Left lung (tissue), 10 donors: Measurements from ENCODE around the gene PCDHGA1. TPM values are rescaled to one million over a fixed set of nuclear protein-coding genes. Genes with fewer than 3 reads are reported as not detected.

Experiments
- ATAC-seq: fragments of 200-7000 bp; cut with Tn5 transposase; one replicate; pipeline ENCODE4 v1.9.1; 2020; ENCODE audit warnings: moderate library complexity
- DNase-seq, 4 donors: peaks; one replicate each; pipeline ENCODE4 v3.0.0-alpha.2; 2013 to 2020
- H3K27ac ChIP-seq, 2 donors: fragments of 200-600 bp; sonication (generic) in 1 of 2; one replicate each; pipeline versions ENCODE4 v1.5.0 to v1.8.0; 2020 to 2021
- H3K27me3 ChIP-seq, 2 donors: fragments of 200-600 bp; sonication (generic) in 1 of 2; one replicate each; pipeline versions ENCODE4 v1.5.0 to v1.8.0; 2020 to 2021
- H3K36me3 ChIP-seq, 2 donors: fragments of 200-600 bp; sonication (generic) in 1 of 2; one replicate each; pipeline versions ENCODE4 v1.5.0 to v1.8.0; 2020 to 2021
- H3K4me1 ChIP-seq, 2 donors: fragments of 200-600 bp; one replicate each; pipeline ENCODE4 v1.8.0; 2021
- H3K4me3 ChIP-seq, 2 donors: fragments of 200-600 bp; sonication (generic) in 1 of 2; one replicate each; pipeline versions ENCODE4 v1.5.0 to v1.8.0; 2020 to 2021; ENCODE audit warnings: mild to moderate bottlenecking in 1 of 2
- H3K9me3 ChIP-seq, 2 donors: fragments of 200-600 bp; sonication (generic) in 1 of 2; one replicate each; pipeline versions ENCODE4 v1.5.0 to v1.8.0; 2020 to 2021
- intact Hi-C, 2 donors: fragments of 100-400 bp; cut with DNase I; formaldehyde crosslinking; loops; one replicate each; pipeline versions ENCODE4 v1.11.2 to v1.14.2; 2022
- polyA plus RNA-seq, 6 donors: library from polyadenylated mRNA; unstranded; fragments of 120-200 nt; gene quantifications; one replicate each; pipeline ENCODE4 v1.2.1, GENCODE V29; 2013; ENCODE audit not compliant: insufficient read length in 6 of 6
- total RNA-seq, 2 donors: library from RNA; stranded (reverse); fragmentation: NEBNext Ultra II Directional; extraction: Animal tissue kit (Norgen Biotek cat#: 25700); gene quantifications; one replicate each; pipeline ENCODE4 v1.2.1, GENCODE V29; 2021
- TF ChIP-seq, protein P1 (sequence below), 2 donors: fragments of 200-600 bp; sonication (generic) in 1 of 2; IDR thresholded peaks; one replicate each; pipeline versions ENCODE4 v1.5.0 to v1.8.0; 2021; ENCODE audit warnings: antibody characterized with exemption in 2 of 2
- donor health status: DM: no; HTN: yes; CAD: no.
- donor health status: DM: no; HTN: no; CAD: no.

The PCDHGA1 gene
- total and polyA plus RNA-seq, 8 donors, result 0.38 to 1.1 (median 0.75) TPM

DNA sequence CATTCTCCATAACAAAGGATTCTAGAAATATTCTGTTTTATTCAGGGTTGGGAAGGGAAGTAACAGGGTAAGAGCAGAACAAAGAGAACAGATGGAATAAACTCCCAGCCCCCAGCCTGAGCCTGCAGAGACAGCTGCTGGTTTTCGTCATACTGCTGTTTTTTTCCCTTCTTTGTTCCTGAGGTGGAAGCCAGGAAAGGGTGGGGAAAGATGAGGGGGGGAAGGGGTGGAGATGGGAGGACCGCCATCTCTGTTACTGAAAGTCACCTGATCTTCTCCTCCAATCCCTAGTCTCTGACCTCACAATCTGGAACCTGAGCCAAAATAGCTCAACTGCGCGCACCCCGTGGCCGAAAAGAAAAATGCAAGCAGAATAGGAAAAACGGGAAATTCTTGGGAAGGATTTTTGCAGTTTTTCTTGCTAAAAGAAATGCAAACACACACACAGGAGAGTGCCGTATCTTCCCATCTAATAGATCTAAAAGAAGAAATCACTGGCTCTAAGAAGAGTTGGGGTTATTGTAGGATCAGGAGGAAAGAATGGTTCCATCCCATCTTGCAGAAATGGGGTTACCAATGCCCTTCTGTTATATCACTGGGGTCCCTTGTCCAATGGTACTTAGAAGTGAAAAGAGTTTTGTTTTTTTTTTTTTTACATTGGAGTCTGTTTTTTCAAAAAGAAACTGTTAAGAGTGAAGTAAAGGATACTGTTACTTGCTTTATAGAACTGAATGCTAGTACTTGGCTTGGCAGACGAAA is 230.6 kb downstream of the PCDHGA1 start:
- H3K4me1 ChIP-seq, result peaks cover 17 to 48% of the 10 kb centered on the region in 2 donors
- H3K9me3 ChIP-seq, result no peaks in the 10 kb centered on the region
- H3K27me3 ChIP-seq, result no peaks in the 10 kb centered on the region
- peak overlapping the region; percentile 82 to 88 for H3K27ac ChIP-seq
- TF ChIP-seq, protein P1, sequence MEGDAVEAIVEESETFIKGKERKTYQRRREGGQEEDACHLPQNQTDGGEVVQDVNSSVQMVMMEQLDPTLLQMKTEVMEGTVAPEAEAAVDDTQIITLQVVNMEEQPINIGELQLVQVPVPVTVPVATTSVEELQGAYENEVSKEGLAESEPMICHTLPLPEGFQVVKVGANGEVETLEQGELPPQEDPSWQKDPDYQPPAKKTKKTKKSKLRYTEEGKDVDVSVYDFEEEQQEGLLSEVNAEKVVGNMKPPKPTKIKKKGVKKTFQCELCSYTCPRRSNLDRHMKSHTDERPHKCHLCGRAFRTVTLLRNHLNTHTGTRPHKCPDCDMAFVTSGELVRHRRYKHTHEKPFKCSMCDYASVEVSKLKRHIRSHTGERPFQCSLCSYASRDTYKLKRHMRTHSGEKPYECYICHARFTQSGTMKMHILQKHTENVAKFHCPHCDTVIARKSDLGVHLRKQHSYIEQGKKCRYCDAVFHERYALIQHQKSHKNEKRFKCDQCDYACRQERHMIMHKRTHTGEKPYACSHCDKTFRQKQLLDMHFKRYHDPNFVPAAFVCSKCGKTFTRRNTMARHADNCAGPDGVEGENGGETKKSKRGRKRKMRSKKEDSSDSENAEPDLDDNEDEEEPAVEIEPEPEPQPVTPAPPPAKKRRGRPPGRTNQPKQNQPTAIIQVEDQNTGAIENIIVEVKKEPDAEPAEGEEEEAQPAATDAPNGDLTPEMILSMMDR (IDR thresholded peaks at IDR 0.05), result peak; percentile 60 to 80
- peaks cover 0 to 31% of the 10 kb centered on the region in 2 donors for H3K36me3 ChIP-seq
- no peak overlapping the region for H3K4me3 ChIP-seq
- intact Hi-C loops, result loop anchor here in 1 of 2 donors (10.0 kb wide), 2 partner anchors 146 to 216 kb away; partner anchors contain the start of genes PCDHGA10, PCDHGA3 and PCDHGB7
- ATAC-seq, result peak; percentile 75
- DNase-seq, result peak in 3 of 4 donors; percentile 67 to 97 (median 93)

Other genes with a start within 250 kb of the PCDHGA1 start
Only the 30 nearest of the 38 such genes appear.
- gene PCDHB8, start 152.7 kb upstream of the PCDHGA1 start, total RNA-seq, result 1 to 10 TPM; 1.1 to 2.7 TPM
- 1 to 10 TPM in 5 of 6 donors, under 1 TPM in 1; 0.72 to 3.7 (median 2.5) TPM for gene PCDHB8, start 152.7 kb upstream of the PCDHGA1 start, polyA plus RNA-seq
- gene PCDHB16, start 148.1 kb upstream of the PCDHGA1 start, total RNA-seq, result 1 to 10 TPM; 1.8 to 3.1 TPM
- 1 to 10 TPM; 4.0 to 8.2 (median 6.9) TPM for gene PCDHB16, start 148.1 kb upstream of the PCDHGA1 start, polyA plus RNA-seq
- gene PCDHB9, start 143.4 kb upstream of the PCDHGA1 start, total RNA-seq, result 1 to 10 TPM; 1.3 to 1.6 TPM
- gene PCDHB9, start 143.4 kb upstream of the PCDHGA1 start, polyA plus RNA-seq, result 1 to 10 TPM; 3.3 to 5.1 (median 4.4) TPM
- gene PCDHB10, start 138.2 kb upstream of the PCDHGA1 start, total RNA-seq, result 1 to 10 TPM; 1.5 to 2.0 TPM
- 1 to 10 TPM; 5.8 to 6.9 (median 6.2) TPM for gene PCDHB10, start 138.2 kb upstream of the PCDHGA1 start, polyA plus RNA-seq
- 1 to 10 TPM; 2.6 to 3.4 TPM for gene PCDHB11, start 130.9 kb upstream of the PCDHGA1 start, total RNA-seq
- gene PCDHB11, start 130.9 kb upstream of the PCDHGA1 start, polyA plus RNA-seq, result 1 to 10 TPM; 2.4 to 3.8 (median 3.5) TPM
- 1 to 10 TPM; 2.3 to 2.6 TPM for gene PCDHB12, start 121.8 kb upstream of the PCDHGA1 start, total RNA-seq
- 1 to 10 TPM; 4.6 to 7.6 (median 6.2) TPM for gene PCDHB12, start 121.8 kb upstream of the PCDHGA1 start, polyA plus RNA-seq
- gene PCDHB13, start 116.6 kb upstream of the PCDHGA1 start, total RNA-seq, result 1 to 10 TPM; 1.8 to 2.1 TPM
- gene PCDHB13, start 116.6 kb upstream of the PCDHGA1 start, polyA plus RNA-seq, result 1 to 10 TPM; 5.0 to 6.9 (median 5.9) TPM
- gene PCDHB14, start 107.2 kb upstream of the PCDHGA1 start, total RNA-seq, result 1 to 10 TPM; 2.6 to 3.0 TPM
- gene PCDHB14, start 107.2 kb upstream of the PCDHGA1 start, polyA plus RNA-seq, result 10 to 100 TPM in 3 of 6 donors, 1 to 10 TPM in 3; 8.4 to 11.1 (median 10.1) TPM
- 1 to 10 TPM; 2.8 to 5.0 TPM for gene PCDHB15, start 85.1 kb upstream of the PCDHGA1 start, total RNA-seq
- gene PCDHB15, start 85.1 kb upstream of the PCDHGA1 start, polyA plus RNA-seq, result 10 to 100 TPM in 3 of 6 donors, 1 to 10 TPM in 3; 8.7 to 14.4 (median 11.1) TPM
- under 1 TPM in 1 of 2 donors, not detected in 1; 0.76 TPM for gene SLC25A2, start 26.5 kb upstream of the PCDHGA1 start, total RNA-seq
- under 1 TPM in 4 of 6 donors, not detected in 2; 0.14 to 0.34 (median 0.21) TPM for gene SLC25A2, start 26.5 kb upstream of the PCDHGA1 start, polyA plus RNA-seq
- gene TAF7, start 9.7 kb upstream of the PCDHGA1 start, total RNA-seq, result 10 to 100 TPM; 53.2 to 53.5 TPM
- 100 to 1,000 TPM; 123 to 142 (median 134) TPM for gene TAF7, start 9.7 kb upstream of the PCDHGA1 start, polyA plus RNA-seq
- gene PCDHGA2, start 8.2 kb downstream of the PCDHGA1 start, total RNA-seq, result 1 to 10 TPM; 2.0 to 3.6 TPM
- gene PCDHGA2, start 8.2 kb downstream of the PCDHGA1 start, polyA plus RNA-seq, result 1 to 10 TPM; 4.6 to 7.1 (median 5.7) TPM
- gene PCDHGA3, start 13.3 kb downstream of the PCDHGA1 start, total RNA-seq, result 1 to 10 TPM; 1.4 to 1.8 TPM
- gene PCDHGA3, start 13.3 kb downstream of the PCDHGA1 start, polyA plus RNA-seq, result 1 to 10 TPM; 1.6 to 4.4 (median 3.4) TPM
- 1 to 10 TPM; 1.7 to 2.1 TPM for gene PCDHGB1, start 19.6 kb downstream of the PCDHGA1 start, total RNA-seq
- 1 to 10 TPM; 1.4 to 2.3 (median 1.7) TPM for gene PCDHGB1, start 19.6 kb downstream of the PCDHGA1 start, polyA plus RNA-seq
- 1 to 10 TPM; 2.2 to 2.6 TPM for gene PCDHGA4, start 24.5 kb downstream of the PCDHGA1 start, total RNA-seq
- gene PCDHGA4, start 24.5 kb downstream of the PCDHGA1 start, polyA plus RNA-seq, result 1 to 10 TPM; 2.1 to 3.4 (median 2.9) TPM
- gene PCDHGB2, start 29.5 kb downstream of the PCDHGA1 start, total RNA-seq, result 1 to 10 TPM; 2.3 to 2.6 TPM
- 1 to 10 TPM; 4.4 to 5.4 (median 4.7) TPM for gene PCDHGB2, start 29.5 kb downstream of the PCDHGA1 start, polyA plus RNA-seq
- 1 to 10 TPM; 1.3 to 2.0 TPM for gene PCDHGA5, start 33.6 kb downstream of the PCDHGA1 start, total RNA-seq
- 1 to 10 TPM; 3.2 to 5.0 (median 4.1) TPM for gene PCDHGA5, start 33.6 kb downstream of the PCDHGA1 start, polyA plus RNA-seq
- gene PCDHGB3, start 39.7 kb downstream of the PCDHGA1 start, total RNA-seq, result 1 to 10 TPM; 1.5 to 2.4 TPM
- 1 to 10 TPM; 2.6 to 3.4 (median 2.7) TPM for gene PCDHGB3, start 39.7 kb downstream of the PCDHGA1 start, polyA plus RNA-seq
- 1 to 10 TPM; 2.9 TPM for gene PCDHGA6, start 43.4 kb downstream of the PCDHGA1 start, total RNA-seq
- 1 to 10 TPM; 4.8 to 6.5 (median 5.8) TPM for gene PCDHGA6, start 43.4 kb downstream of the PCDHGA1 start, polyA plus RNA-seq
- 1 to 10 TPM; 1.7 TPM for gene PCDHGA7, start 52.2 kb downstream of the PCDHGA1 start, total RNA-seq
- 1 to 10 TPM; 1.8 to 2.2 (median 2.0) TPM for gene PCDHGA7, start 52.2 kb downstream of the PCDHGA1 start, polyA plus RNA-seq
- 1 to 10 TPM; 3.2 to 3.4 TPM for gene PCDHGB4, start 57.2 kb downstream of the PCDHGA1 start, total RNA-seq
- gene PCDHGB4, start 57.2 kb downstream of the PCDHGA1 start, polyA plus RNA-seq, result 1 to 10 TPM; 3.7 to 5.9 (median 4.3) TPM
- gene PCDHGA8, start 62.1 kb downstream of the PCDHGA1 start, total RNA-seq, result 1 to 10 TPM in 1 of 2 donors, under 1 TPM in 1; 0.76 to 1.1 TPM
- gene PCDHGA8, start 62.1 kb downstream of the PCDHGA1 start, polyA plus RNA-seq, result under 1 TPM; 0.38 to 0.99 (median 0.77) TPM
- gene PCDHGB5, start 67.4 kb downstream of the PCDHGA1 start, total RNA-seq, result 1 to 10 TPM; 8.8 to 9.1 TPM
- 10 to 100 TPM in 1 of 6 donors, 1 to 10 TPM in 5; 7.6 to 10.1 (median 8.4) TPM for gene PCDHGB5, start 67.4 kb downstream of the PCDHGA1 start, polyA plus RNA-seq
- gene PCDHGA9, start 72.3 kb downstream of the PCDHGA1 start, total RNA-seq, result 1 to 10 TPM; 4.0 to 4.6 TPM
- gene PCDHGA9, start 72.3 kb downstream of the PCDHGA1 start, polyA plus RNA-seq, result 1 to 10 TPM; 5.1 to 7.2 (median 6.4) TPM
- 1 to 10 TPM; 4.3 to 5.9 TPM for gene PCDHGB6, start 77.5 kb downstream of the PCDHGA1 start, total RNA-seq
- 1 to 10 TPM; 7.6 to 9.4 (median 8.4) TPM for gene PCDHGB6, start 77.5 kb downstream of the PCDHGA1 start, polyA plus RNA-seq
- gene PCDHGA10, start 82.5 kb downstream of the PCDHGA1 start, total RNA-seq, result 1 to 10 TPM; 3.9 to 5.2 TPM
- gene PCDHGA10, start 82.5 kb downstream of the PCDHGA1 start, polyA plus RNA-seq, result 1 to 10 TPM; 3.9 to 5.5 (median 4.7) TPM
- gene PCDHGB7, start 87.2 kb downstream of the PCDHGA1 start, total RNA-seq, result 10 to 100 TPM; 10.8 to 12.9 TPM
- 10 to 100 TPM; 13.4 to 18.1 (median 16.2) TPM for gene PCDHGB7, start 87.2 kb downstream of the PCDHGA1 start, polyA plus RNA-seq
- 1 to 10 TPM; 2.5 to 3.4 TPM for gene PCDHGA11, start 90.5 kb downstream of the PCDHGA1 start, total RNA-seq
- gene PCDHGA11, start 90.5 kb downstream of the PCDHGA1 start, polyA plus RNA-seq, result 1 to 10 TPM; 2.8 to 4.1 (median 3.4) TPM
- 1 to 10 TPM; 5.7 to 6.0 TPM for gene PCDHGA12, start 100.0 kb downstream of the PCDHGA1 start, total RNA-seq
- gene PCDHGA12, start 100.0 kb downstream of the PCDHGA1 start, polyA plus RNA-seq, result 1 to 10 TPM; 2.0 to 4.5 (median 3.0) TPM
- gene PCDHGC3, start 145.5 kb downstream of the PCDHGA1 start, total RNA-seq, result 100 to 1,000 TPM in 1 of 2 donors, 10 to 100 TPM in 1; 65.4 to 101 TPM
- gene PCDHGC3, start 145.5 kb downstream of the PCDHGA1 start, polyA plus RNA-seq, result 100 to 1,000 TPM; 110 to 152 (median 129) TPM